AG10803 (cell line): ENCODE results near the gene RAPGEF2.
"Not testable (repeated sequence)": the region's sequence is repeated elsewhere in the genome, so short reads cannot be mapped to it uniquely, and the experiment has no call there.

ENCODE experiments used
- DNase-seq: peaks from one replicate; pipeline ENCODE4 v3.0.0; 2010; ENCODE audit warnings: low read depth
- H3K4me3 ChIP-seq: 2 replicates; pipeline ENCODE4 v1.5.1; 2011; ENCODE audit warnings: mild to moderate bottlenecking, low read length, control low read depth
- TF ChIP-seq, protein P1 (sequence below): conservative IDR thresholded peaks from 2 replicates; pipeline ENCODE4 v1.5.1; 2011; ENCODE audit warnings: mild to moderate bottlenecking, low read length, control low read depth, inconsistent platforms

The RAPGEF2 gene

DNA sequence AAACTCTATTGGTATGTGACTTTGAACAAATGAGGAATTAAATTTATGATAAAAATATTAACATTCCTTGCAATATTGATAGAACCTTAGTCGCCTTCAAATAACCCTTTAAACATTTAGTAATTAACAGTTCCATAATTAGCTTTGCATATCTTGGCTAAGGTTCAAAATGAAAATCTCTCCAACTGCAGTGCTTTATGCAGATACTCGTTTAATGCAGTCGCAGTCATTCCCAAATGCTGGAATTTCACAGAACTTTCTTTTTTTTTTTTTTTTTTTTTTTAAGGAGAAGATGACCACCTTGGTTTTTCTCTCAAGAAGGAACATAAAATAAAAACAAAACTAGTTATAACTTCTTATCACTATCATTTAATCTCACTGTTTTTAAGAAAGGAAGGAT is 5.2 kb downstream of the RAPGEF2 start:
- TF ChIP-seq, protein P1, sequence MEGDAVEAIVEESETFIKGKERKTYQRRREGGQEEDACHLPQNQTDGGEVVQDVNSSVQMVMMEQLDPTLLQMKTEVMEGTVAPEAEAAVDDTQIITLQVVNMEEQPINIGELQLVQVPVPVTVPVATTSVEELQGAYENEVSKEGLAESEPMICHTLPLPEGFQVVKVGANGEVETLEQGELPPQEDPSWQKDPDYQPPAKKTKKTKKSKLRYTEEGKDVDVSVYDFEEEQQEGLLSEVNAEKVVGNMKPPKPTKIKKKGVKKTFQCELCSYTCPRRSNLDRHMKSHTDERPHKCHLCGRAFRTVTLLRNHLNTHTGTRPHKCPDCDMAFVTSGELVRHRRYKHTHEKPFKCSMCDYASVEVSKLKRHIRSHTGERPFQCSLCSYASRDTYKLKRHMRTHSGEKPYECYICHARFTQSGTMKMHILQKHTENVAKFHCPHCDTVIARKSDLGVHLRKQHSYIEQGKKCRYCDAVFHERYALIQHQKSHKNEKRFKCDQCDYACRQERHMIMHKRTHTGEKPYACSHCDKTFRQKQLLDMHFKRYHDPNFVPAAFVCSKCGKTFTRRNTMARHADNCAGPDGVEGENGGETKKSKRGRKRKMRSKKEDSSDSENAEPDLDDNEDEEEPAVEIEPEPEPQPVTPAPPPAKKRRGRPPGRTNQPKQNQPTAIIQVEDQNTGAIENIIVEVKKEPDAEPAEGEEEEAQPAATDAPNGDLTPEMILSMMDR, result no peak
- DNase-seq, result no peak
- no peak overlapping the region for H3K4me3 ChIP-seq

DNA sequence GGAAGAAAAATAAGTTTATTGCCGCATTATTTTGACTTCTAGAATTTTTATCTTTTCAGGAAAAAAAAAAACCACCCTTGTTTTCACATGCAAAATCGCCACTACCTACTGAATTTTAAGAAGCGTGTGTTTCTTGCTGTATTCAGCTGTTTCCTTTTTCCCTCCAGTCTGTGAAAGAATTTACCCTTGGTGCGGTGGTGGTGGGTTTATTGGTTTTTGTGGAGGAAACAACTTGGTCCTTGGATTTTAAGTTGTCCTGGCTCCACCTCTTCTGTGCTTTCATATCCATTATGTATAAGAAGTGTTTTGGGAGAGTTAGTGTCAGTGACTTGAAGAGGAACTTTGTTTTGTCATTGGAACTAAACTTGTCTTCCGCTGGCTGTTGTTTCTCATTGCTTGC is 8.1 kb downstream of the RAPGEF2 start:
- no peak for DNase-seq
- H3K4me3 ChIP-seq, result no peak overlapping the region
- TF ChIP-seq, protein P1, result no peak

DNA sequence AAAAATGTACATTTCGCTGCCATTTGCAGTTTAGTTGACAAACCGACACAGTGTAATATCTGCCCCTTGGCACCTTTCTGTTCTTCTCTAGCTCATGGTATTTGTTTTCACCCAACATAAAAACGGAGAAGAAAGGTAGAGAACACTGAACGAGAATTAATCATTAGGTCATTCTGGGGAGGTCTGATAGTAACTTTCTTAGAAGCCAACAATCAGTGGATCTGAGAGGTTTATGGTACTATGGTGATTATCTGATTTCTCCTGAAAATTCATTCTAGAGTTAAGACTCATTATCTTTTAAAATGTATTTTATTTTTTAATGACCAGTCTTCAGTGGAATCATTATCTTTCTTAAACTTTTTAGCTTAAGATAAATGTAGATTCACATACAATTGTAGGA is 8.5 kb downstream of the RAPGEF2 start:
- no peak for DNase-seq
- TF ChIP-seq, protein P1, result no peak
- no peak overlapping the region for H3K4me3 ChIP-seq

DNA sequence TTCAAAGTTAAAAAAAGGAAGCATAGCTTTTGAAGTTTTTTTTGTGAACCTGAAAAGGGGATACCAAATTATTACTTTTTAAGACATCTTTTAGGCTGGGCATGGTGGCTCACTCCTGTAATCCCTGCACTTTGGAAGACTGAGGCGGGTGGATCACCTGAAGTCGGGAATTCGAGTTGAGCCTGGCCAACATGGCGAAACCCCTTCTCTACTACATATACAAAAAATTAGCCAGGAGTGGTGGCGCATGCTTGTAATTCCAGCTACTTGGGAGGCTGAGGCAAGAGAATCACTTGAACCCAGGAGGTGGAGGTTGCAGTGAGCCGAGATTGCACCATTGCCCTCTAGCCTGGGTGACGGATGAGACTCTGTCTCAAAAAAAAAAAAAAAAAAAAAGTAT is 10.5 kb downstream of the RAPGEF2 start:
- DNase-seq, H3K4me3 ChIP-seq: not testable (repeated sequence)

DNA sequence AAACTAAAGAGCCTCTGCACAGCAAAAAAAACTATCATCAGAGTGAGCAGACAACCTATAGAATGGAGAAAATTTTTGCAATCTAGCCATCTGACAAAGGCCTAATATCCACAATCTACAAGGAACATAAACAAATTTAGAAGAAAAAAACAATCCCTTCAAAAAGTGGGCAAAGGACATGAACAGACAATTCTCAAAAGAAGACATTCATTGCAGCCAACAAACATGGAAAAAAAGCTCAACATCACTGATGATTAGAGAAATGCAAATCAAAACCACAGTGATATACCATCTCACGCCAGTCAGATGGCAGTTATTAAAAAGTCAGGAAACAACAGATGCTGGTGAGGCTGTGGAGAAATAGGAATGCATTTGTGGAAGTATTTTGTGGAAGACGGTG is 13.2 kb downstream of the RAPGEF2 start:
- not testable (repeated sequence) for H3K4me3 ChIP-seq, DNase-seq

DNA sequence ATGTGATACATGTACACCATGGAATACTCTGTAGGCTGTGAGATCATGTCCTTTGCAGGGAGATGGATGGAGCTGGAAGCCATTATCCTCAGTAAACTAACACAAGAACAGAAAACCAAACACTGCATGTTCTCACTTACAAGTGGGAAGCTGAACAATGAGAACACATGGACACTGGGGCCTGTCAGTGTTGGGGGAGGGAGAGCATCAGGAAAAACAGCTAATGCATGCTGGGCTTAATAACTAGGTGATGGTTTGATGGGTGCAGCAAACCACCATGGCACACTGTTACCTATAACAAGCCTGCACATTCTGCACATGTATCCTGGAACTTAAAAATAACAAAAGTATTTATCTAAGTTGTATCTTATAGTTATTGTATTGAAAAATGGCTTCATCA is 13.8 kb downstream of the RAPGEF2 start:
- not testable (repeated sequence) for DNase-seq, H3K4me3 ChIP-seq

DNA sequence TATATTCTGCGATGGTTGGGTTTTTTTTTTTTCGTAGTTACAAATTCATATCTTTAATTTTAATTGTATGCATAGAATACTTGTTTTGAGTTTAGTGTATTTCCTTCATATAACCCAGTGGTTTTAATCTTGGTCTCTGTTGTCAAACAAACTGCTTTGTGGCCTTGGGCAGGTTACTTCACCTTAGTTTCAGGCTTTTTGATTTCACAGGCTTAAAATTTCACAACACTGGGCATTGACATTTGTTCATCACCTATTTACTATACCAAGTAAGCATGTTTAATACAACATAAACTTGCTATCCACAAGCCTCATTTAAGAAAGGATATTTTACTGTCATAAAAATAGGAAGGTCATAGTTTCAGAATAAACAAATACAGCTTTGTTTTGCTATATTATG is 14.7 kb downstream of the RAPGEF2 start:
- TF ChIP-seq, protein P1, result no peak
- H3K4me3 ChIP-seq, result no peak overlapping the region
- DNase-seq, result no peak

DNA sequence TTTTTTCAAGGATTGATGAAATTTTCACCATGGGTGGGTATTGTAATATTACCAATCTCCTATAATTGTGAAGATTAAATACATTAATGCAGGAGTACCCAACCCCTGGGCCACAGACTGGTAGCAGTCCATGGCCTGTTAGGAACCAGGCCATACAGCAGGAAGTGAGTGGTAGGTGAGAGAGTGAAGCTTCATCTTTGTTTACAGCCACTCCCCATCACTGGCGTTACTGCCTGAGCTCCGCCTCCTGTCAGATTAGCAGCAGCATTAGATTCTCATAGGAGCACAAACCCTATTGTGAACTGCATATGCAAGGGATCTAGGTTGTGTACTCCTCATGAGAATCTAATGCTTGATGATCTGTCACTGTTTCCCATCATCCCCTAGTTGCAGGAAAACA is 15.1 kb downstream of the RAPGEF2 start:
- no peak overlapping the region for H3K4me3 ChIP-seq
- TF ChIP-seq, protein P1, result no peak
- no peak for DNase-seq

DNA sequence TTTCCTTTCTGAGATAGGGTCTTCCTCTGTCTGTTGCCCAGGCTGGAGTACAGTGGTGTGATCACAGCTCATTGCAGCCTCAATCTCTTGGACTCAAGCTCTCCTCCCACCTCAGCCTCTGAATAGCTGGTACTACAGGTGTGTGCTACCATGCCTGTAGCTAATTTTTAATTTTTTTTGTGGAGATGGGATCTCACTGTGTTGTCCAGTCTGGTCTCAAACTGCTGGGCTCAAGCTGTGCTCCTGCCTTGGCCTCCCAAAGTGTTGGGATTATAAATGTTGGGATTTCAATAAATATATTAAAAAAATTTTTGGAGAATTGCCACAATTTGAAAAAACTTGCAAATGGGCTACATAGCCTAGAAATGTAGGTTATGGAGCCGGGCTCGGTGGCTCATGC is 18.5 kb downstream of the RAPGEF2 start:
- TF ChIP-seq, protein P1, result no peak
- H3K4me3 ChIP-seq, result no peak overlapping the region
- DNase-seq, result no peak
